NCI-H2227 (cell line): ENCODE data around the gene MAZ.
"Not testable (repeated sequence)": the region's sequence is repeated elsewhere in the genome, so short reads cannot be mapped to it uniquely, and the experiment has no call there.

ENCODE experiments used
- DNase-seq: peaks from one replicate; lab custom pipeline; 2025; ENCODE audit not compliant: unreplicated experiment; lab: John Stamatoyannopoulos, UW

Gene MAZ

DNA sequence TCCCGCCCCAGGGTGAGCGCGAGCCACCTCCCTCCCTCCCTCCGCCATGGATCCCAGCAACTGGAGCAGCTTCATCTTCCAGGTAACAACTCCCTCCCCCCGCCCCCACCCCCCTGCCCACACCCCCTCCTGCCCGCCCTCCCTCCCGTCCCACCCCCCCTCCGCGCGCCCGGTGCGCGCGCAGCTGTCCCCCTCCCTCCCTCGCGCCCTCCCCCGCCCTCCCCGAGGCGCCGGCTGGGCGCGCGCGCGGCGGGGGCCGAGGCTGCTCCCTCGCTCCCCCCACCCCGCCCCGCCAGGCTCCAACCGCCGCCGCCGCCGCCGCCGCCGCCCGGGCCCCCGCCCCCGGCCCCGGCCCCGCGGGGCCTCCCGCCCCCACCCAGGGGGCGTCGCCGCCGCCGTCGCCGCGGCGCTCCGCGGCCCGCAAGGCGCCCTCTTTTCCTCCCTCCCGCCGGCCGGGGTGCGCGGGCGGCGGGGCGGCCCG is at the start of gene MAZ:
Gene MAZ, plus strand, starts transcription at position 431 of the 481 bp plus-strand sequence. CDS start 173 bp downstream, outside the sequence.
- DNase-seq: peak; percentile 95

DNA sequence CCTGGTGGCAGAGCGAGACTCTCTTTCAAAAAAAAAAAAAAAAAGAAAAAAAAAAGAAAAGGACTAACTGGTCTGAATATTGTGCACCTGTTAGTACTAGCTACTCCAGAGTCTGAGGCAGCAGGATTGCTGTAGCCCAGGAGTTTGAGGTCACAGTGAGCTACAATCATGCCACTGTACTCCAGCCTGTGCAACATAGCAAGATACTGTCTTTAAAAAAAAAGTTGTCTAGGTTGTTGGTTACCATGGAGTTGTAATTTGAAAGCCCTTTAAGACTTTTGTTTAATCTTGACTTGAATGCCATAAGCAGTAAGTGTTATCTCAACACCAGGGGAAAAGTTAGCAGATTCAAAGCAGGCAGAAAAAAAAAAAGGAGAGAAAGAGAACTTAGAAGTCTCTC is 49.7 kb upstream of the MAZ start:
- no peak for DNase-seq

DNA sequence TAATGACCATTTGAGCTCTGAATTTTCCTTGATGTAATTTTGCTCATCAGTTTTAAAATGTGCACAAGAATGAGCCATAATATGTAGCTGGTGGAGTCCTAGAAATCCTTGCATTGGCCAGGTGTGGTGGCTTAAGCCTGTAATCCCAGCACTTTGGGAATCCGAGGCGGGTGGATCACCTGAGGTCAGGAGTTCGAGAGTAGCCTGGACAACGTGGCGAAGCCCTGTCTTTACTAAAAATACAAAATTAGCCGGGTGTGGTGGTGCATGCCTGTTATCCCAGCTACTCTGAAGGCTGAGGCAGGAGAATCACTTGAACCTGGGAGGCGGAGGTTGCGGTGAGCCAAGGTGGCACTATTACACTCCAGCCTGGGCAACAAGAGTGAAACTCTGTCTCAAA is 49.2 kb upstream of the MAZ start:
- not testable (repeated sequence) for DNase-seq

DNA sequence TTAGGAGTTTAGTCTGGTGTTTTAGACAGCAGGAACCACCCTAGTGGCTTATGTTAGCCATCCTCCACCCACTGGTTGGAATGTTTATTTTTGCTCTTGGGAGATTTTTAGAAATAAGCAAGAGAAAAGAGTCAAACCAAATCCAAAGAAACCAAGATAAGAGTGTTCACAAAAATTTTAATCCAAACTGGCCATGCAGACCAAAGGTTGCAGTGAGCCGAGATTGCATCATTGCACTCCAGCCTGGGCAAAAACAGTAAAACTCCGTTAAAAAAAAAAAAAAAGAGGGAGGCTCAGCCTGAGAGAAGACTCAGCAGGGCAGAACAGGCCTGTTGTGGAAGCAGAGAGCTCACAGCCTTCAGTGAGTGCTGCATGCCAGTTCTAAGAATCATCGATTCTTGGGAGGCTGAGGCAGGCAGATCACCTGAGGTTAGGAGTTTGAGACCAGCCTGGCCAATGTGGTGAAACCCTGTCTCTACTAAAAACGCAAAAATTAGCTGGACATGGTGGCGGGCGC is 48.3 kb upstream of the MAZ start:
- DNase-seq: no peak

DNA sequence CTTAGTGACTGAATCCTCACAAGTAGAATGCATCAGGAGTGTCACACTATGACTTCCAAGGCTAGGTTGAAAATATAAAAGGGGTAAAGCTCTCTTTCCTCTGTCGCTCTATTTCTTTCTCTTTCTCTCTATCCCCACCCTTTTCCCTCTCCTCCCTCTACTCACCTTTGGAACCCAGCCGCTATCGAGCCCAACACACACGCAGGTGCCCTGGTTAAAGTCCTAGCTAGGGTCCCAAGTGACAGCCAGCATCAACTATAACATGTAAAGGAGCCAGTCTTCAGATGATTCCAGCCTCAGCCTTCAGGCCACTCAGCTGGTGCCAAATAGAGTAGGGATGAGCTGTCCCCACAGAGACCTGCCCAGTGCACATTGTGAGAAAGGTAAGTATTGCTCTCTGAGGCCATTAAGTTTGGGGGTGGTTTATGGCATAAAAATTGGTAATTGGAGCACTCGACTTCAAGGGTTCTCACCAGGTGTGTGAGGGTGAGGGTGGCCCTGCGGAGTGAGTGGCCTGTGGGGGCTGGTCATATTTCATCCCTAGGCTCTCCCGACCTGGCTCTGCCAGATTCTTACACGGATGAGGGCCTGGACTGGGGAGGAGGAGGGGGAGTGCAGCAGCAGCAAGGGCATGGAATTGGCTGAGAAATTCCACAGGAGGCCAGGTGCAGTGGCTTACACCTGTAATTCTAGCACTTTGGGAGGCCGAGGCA is 45.6 kb upstream of the MAZ start:
- no peak for DNase-seq

DNA sequence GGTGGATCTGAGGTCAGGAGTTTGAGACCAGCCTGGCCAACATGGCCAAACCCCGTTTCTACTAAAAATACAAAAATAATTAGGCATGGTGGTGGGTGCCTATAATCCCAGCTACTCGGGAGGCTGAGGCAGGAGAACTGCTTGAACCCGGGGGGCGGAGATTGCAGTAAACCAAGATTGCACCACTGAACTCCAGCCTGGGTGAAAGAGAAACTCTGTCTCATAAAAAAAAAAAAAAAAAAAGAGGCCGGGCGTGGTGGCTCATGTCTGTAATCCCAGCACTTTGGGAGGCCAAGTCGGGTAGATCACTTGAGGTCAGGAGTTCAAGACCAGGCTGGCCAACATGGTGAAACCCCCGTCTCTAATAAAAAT is 45.1 kb upstream of the MAZ start:
- DNase-seq: not testable (repeated sequence)

DNA sequence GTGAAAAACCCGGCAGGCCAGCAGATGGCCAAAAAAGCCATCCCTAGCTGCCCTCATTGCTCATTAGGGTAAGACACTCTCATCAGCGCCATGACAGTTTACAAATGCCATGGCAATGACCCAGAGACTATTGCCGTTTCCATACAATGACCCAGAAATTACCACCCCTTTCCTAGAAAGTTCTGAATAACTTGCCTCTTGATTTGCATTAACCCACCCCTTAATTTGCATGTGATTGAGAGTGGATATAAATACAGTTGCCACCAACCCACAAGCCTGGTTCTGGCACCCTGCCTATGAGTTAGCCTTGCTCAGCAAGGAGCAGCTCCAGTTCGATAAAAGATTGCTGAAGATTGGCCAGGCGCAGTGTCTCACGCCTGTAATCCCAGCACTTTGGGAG is 44.4 kb upstream of the MAZ start:
- DNase-seq: no peak

DNA sequence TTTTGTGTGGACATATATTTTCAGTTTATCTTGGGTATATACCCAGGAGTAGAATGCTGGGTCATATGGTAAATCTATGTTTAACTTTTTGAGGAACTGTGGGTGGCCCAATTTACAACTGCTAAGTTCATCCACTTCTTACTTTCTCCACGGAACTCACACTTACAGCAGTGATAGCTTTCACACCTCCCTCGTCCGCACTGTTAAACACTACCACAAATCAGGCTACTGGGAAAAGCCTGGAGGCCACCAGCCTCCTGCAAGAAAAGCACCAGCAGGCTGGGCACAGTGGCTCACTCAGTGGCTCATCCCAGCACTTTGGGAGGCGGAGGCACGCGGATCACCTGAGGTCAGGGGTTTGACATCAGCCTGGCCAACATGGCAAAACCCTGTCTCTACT is 43.0 kb upstream of the MAZ start:
- no peak for DNase-seq

DNA sequence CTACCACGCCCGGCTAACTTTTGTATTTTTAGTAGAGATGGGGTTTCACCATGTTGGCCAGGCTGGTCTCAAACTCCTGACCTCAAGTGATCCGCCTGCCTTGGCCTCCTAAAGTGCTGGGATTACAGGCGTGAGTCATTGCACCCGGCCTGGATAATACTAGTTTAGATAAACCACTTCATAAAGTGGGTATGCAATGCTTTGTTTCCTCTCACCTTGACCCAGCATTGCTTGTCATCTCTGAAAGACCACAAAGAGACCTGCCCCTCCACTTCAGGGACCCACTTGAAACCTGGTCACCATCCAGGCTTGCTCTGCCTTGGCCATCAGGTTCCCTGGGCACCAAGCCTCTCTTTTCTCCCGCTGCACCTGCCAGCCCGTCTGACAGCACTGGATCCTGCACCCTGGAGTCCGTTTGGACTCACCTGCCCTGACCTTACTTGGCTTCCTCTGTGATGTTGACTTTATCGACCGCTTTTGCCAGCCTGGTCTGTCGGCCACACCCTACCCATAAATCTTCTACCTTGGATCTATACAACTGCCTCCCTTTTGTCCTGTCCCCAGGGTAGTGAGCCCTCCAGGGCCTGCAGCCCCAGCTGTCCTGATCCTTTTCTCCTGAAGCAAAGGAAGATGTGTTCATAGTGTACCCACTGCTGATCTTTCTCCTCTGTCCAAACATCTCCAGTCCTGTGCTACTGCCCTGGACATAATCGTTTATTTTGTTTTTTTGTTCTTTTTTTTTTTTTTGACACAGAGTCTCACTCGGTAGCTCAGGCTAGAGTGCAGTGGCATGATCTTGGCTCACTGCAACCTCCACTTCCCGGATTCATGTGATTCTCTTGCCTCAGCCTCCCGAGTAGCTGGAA is 40.9 kb upstream of the MAZ start:
- no peak for DNase-seq

DNA sequence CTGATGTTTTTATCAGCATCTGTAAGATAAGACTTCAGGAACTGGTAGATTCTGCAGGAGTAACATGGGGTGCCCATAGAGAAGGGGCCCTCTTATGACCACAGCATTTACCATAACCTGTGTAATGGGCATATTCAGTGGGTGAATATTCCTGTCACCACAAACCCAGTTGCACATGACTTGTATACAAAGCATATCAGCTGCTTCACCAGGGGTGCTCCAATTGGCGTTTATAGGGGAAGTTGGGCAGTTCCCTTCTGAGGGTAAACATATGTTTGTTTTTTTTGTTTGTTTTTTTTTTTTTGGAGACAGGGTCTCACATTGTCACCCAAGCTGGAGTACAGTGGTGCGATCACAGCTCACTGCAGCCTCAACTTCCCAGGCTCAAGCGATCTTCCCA is 39.8 kb upstream of the MAZ start:
- DNase-seq: no peak

DNA sequence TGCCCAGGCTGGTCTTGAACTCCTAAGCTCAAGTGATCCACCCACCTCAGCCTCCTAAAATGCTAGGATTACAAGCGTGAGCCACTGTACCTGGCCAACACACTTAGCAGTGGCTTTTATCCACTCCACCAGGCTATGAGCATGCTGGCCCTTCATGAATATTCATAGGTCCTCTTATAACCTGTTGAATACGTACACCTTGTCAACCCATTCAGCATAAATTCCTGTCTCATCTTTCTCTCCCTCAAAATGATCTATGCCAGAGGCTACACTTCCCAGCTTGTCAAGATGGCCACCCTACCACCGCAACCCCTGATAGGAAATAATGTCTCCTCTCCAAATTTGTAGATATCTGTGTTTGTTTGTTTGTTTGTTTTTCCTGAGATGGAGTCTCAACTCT is 39.3 kb upstream of the MAZ start:
- DNase-seq: no peak

DNA sequence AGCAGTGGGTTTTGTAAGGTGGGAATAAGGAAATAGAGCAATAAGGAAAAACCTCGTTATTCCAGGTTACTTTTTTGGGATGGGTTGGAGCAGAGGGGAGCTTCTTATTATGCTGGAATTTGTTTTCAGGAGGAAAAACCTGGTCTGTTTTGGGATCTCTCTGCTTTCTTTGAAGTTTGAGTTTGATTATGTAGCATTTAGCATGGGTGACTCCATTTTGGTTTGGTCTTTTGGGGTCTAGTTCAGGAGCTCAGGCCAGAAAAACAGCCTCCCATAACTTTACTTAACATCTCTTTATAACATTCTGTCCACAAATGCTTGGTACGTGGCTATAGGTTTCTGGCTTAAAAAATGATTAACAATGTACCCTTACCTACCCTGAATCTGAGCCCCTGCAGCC is 36.8 kb upstream of the MAZ start:
- no peak for DNase-seq

DNA sequence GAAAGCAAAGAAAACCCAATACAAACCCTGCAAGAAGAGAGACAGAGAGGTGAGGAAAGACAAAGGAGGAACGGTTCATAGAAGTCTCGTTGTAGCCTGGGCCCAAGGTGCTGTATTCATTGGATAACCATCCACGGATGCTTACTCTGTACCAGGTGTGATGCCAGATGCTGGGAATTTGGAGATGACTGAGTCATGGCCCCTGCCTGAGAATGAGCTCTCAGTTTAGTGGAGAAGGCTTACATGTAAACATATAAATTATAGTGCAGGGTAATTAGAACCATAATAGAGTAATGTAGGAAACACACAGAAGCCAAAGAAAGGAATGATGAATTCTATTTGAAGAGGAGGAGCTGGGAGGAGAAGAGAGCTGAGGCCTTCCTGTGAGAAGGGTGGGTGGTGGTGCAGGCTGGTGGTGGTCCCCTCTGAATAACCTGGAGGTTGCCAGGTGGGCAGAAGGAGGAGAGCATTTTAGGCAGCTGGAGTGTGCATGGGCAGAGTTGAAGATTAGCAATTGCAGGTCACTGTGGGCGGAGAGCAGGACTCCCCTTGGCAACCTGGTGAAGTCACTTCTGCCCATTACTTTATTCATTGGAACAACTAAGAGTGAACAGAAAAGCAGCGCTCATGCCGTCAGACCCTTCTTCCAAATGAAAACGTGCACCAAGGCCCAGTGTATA is 35.9 kb upstream of the MAZ start:
- no peak for DNase-seq

DNA sequence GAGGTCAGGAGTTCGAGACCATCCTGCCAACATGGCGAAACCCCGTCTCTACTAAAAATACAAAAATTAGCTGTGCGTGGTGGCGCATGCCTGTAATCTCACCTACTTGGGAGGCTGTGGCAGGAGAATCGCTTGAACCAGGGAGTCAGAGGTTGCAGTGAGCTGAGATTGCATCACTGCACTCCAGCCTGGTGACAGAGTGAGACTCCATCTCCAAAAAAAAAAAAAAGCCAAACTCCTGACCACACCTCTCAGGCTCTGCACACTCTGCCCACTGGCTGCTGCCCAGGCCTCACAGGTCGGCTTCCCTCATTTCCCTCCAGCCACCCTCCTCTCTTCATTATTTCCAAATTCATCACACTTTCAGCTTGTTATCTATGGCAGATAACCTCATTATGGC is 34.0 kb upstream of the MAZ start:
- DNase-seq: not testable (repeated sequence)

DNA sequence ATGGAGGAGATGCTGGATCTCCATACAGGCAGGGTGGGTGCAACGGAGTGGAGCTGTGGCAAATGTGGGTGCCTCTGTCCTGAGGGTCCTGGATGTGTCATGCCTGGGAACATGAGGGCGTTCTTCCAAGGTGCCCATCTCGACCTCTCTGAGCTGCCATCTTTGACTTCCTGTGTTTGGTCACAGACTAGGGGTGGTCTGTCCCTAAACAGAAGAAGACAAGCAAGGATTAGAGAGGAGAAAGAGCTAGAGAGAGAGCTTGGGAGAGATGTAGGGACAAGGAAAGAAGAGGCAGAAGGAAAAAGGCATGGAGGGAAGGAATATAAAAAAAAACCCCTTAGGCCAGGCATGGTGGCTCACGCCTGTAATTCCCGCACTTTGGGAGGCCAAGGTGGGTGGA is 31.6 kb upstream of the MAZ start:
- no peak for DNase-seq

DNA sequence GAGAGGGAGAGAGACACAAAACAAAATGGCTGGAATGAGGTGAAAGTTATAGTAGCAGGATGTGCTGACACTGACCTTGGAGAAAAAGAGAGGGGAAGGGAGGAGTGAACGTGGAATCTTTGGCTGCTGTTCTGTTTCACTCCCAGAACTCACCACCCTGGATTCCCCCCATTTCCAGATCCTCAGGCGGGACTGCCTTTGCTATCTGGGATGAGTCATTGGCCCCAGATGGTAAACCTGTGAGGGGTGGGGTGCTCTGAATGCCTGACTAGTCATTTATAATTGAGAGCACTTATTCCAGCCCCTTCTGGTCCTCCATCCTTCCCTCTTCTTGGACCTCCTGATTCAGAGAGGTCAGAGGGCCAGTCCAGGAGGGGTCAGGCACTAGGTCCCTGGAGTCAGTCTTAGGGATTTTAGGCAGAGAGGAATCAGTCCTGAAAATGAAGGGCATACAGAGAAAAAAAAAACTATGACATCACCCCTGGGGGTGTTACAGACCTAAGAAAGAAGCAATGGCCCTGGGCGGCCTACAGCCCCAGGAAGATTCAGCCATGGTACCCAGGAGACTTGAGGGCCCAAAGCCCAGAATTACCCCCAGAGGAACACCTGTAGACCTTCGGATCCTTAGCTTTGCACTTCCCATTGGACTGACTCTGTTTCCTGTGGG is 30.5 kb upstream of the MAZ start:
- no peak for DNase-seq

DNA sequence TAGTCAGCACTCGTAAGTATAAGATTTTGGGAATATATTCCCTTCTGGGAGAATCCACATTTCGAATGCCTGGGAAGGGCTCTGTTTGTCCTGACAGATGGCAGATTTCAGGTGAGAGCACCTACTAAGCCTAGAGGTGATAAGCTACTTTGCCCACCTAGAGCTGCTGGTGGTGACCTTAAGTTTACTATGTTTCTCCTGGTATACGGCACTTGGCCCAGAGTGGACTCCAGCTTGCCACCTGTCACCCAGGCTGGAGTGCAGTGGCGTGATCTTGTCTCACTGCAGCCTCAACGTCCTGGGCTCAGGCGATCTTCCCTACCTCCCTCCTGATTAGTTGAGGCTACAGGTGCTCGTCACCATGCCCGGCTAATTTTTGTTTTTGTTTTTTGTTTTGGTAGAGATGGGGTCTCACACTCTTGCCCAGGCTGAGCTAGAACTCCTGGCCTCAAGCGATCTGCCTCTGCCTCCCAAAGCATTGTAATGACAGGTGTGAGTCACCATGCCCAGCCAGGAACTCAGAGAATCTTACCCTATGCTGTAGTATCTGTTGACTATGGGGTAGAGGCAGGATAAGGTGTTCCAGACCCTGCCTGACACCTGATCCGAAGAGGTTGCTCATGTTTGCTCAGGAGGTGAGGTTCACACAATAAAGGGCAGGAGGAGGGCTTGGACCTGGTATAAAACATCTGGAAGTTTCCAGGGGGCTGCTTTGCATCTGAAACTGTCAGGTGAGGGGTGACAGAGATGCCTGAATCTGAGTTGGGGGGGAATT is 28.6 kb upstream of the MAZ start, which contains the start of gene ZG16:
Gene ZG16, plus strand, starts transcription at position 681 of the 775 bp plus-strand sequence. CDS start 1,011 bp downstream, outside the sequence.
- no peak for DNase-seq

DNA sequence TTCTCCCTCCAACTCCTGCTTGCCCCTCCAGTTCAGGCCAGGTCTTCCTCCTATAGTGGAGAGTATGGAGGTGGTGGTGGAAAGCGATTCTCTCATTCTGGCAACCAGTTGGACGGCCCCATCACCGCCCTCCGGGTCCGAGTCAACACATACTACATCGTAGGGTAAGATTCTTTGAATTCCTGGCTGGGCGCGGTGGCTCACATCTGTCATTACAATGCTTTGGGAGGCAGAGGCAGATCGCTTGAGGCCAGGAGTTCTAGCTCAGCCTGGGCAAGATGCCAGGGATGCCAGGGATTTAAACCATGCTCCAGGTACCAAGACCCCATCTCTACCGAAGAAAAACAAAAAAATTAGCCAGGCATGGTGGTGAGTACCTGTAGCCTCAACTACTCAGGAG is 26.9 kb upstream of the MAZ start:
- no peak for DNase-seq

DNA sequence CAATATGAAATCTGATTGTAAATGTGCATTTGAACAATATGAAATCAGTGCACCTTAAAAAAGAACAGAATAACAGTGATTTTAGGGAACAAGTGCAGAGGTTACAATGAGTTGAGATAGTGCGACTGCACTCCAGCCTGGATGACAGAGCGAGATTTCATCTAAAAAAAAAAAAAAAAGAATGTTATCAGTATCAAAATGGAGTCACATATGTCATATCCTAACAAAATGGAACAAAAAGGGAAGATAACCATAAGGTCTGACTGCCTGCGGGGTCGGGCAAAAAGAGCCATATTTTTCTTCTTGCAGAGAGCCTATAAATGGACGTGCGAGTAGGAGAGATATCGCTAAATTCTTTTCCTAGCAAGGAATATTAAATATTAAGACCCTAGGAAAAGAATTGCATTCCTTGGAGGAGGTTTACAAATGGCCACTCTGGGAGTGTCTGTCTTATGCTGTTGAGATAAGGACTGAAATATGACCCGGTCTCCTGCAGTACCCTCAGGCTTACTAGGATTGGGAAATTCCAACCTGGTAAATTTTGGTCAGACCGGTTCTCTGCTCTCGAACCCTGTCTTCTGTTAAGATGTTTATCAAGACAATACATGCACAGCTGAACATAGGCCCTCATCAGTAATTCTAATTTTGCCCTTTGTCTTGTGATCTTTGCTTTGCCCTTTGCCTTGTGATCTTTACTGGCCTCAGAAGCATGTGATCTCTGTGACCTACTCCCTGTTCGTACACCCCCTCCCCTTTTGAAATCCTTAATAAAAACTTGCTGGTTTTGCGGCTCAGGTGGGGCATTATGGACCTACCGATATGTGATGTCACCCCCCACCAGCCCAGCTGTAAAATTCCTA is 23.0 kb upstream of the MAZ start:
- not testable (repeated sequence) for DNase-seq
